Hypothalamus (tissue), 51 donors: ENCODE results near the gene EME2.
A peak's percentile ranks its signal among the peaks of the same experiment; 100 is the strongest.

Experiments used
- DNase-seq, 51 donors: peaks; one replicate each; lab custom pipeline; 2025; lab: John Stamatoyannopoulos, UW

The EME2 gene

DNA sequence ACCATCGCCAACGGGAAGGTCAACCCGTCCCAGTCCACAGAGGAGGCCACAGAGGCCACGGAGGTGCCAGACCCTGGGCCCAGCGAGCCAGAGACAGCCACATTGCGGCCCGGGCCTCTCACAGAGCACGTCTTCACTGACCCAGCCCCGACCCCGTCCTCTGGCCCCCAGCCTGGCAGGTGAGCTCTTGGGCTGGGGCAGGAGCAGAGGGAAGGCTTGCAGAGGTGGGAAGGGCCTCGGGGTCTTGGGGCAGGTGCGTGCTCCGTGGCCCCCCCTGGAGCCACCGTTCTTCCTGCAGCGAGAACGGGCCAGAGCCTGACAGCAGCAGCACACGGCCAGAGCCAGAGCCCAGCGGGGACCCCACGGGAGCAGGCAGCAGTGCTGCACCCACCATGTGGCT is 6.4 kb upstream of the EME2 start:
- DNase-seq, result no peak

DNA sequence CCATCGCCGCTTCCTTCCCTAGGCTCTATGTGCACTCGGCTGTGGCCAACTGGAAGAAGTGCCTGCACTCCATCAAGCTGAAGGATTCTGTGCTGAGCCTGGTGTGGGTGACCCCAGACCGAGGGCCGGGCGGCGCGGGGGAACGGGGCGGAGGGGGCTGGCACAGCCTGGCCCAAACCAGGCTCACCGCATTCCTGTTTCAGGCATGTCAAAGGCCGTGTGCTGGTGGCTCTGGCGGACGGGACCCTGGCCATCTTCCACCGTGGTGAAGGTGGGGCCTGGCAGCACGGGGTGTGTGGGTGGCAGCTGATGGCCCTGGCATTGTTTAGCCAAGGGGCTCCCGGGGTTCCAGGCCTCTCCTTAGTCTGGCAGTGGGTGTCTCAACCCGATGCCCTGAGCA is 5.9 kb upstream of the EME2 start:
- no peak for DNase-seq

DNA sequence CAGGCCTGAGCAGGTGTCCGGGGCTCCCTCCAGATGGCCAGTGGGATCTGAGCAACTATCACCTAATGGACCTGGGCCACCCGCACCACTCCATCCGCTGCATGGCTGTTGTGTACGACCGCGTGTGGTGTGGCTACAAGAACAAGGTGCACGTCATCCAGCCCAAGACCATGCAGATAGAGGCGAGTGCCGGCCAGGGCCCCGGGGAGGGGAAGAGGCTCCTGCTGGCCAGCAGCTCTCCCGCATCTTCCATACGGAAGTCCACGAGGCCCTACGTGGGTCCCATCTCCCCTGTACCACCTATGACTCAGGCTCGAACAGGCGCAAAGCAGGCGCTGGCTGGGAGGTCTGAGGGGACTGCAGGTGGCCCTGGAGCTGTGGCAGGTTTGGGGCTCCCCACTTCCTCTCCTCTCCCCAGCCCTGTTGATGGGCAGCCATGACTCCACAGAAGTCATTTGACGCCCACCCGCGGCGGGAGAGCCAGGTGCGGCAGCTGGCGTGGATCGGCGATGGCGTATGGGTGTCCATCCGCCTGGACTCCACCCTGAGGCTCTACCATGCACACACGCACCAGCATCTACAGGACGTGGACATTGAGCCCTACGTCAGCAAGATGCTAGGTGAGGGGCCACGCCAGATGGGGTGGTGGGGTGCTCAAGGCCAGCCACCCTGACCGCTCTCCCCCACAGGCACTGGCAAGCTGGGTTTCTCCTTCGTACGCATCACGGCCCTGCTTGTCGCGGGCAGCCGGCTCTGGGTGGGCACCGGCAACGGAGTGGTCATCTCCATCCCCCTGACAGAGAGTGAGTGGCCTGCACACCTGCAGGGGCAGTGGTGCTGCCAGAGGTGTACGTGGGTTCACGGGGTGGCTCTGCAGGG is 5.3 kb upstream of the EME2 start:
- DNase-seq, result no peak

DNA sequence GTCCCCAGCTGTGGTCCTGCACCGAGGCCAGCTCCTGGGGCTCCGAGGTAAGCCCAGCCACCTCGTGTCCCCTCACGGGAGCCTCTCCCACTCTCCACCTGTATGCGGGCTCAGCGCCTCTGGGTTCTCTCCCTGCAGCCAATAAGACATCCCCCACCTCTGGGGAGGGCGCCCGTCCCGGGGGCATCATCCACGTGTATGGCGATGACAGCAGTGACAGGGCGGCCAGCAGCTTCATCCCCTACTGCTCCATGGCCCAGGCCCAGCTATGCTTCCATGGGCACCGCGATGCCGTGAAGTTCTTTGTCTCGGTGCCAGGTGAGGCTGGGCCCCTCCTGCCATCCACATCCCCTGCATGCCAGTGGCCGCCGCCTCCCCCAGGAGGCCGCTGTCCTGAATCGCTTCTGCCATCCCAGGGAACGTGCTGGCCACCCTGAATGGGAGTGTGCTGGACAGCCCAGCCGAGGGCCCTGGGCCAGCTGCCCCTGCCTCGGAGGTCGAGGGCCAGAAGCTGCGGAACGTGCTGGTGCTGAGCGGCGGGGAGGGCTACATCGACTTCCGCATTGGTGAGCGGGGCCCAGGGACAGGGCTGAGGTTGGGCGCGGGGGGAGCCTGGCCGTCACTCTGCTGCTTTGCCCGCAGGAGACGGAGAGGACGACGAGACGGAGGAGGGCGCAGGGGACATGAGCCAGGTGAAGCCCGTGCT is 4.4 kb upstream of the EME2 start:
- no peak for DNase-seq

DNA sequence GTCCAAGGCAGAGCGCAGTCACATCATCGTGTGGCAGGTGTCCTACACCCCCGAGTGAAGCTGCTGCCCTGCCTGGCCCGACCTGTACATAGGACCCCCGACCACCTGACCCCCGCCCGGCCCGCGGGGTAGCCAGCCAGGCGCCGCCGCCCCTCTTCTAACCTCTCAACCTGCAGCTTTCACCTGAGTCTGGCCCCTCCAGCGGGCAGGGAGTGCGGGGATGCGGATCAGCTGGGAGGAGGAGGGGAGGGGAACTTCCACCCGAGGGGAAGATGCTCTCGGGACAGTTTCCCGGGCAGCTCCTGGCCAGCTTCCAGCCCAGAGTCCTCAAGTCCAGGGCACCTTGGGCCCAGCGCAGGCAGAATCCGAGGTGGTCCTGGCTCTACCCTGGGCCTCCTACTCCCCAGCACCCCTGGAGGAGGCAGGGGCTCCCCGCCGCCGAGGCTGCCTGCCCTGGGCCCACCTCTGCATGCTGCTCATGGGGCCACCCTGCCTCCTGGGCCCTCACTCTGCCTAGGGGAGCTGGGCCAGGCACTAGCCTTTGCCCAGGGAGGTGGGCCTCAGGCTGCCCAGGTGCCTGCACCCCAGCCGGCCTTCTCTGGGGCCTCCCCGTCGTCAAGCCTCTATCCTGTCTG is 3.7 kb upstream of the EME2 start:
- DNase-seq, result peak in 1 of 51 donors; percentile 3

DNA sequence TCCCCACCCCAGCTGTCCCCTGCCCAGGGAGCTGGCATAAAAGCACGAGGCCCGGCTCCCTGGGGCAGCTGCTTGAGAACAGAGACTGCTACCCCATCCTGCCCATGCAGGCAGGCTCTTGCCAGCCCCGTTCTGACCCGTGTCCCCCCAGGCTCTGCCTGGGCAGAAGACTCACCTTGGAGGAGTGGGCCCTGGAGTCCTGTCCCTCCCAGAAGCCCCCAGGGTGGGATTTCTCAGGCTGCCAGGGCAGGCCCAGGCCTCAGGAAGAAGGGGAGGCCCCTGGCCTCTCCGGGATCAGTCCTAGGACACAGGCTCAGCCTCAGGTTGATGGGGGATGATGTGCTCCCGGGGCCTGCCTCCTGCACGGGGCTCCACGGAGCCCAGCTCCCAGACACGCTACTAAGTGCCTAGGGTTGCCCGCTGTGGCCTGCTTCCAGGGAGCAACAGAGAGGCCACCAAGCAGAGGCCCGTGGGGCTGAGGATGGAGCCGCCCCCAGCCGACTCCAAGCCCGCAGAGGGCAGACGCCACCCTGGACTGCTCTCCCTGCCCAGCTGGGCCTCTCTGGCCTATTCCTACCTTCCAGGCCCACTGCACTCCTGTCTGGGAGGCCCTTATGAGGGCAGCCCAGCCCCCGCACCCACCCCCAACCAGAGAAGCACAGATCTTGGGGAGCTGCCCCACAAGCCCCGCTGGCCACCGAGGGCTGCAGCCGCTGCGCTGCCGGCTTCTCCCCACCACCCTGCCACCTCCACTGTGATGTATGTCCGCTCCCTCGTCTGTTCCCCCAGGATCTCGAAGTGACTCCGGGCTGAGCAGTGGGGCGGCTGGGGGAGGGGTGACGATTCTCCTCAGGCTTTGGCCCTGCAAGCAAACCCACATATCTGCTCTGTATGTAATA is 3.0 kb upstream of the EME2 start:
- DNase-seq, result peak in 9 of 51 donors; percentile 14 to 56 (median 40)

DNA sequence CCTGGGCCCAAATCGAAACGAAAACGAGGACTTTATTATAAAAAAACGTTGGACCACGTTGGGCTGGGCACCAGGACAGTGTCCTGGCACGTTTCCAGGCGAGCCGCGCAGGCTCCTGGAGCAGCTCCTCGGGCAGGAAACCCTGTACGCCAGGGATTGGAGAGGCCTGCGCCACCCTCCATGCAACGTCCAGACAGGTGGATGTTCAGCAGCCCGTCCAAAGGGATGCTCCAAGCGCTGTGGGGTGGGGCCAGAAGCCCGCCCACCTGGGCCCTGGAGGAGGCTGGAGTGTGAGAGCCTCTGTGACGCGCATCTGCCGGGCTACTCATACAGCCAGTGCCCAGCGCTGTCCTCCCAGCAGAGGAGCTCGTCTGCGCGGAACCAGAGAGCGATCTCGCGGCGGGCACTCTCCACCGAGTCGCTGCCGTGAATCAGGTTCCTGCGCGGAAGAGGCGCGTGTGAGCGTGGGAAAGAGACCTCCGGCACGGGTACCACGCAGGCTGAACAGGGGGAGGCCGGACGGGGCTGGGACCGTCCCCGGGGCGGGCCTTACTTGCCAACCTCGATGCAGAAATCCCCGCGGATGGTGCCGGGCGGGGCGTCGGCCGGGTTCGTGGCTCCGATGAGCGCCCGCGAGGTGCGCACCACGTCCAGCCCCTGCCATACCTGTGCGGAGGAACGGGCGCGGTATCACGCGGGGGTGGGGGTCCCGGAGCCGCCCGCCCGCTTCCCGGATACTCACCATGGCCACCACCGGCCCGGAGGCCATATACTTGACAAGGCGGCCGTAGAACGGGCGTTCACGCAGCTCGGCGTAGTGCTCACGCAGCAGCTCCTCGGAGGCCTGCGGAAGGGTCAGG is 2.1 kb upstream of the EME2 start:
- peak in 44 of 51 donors; percentile 13 to 71 (median 43) for DNase-seq

DNA sequence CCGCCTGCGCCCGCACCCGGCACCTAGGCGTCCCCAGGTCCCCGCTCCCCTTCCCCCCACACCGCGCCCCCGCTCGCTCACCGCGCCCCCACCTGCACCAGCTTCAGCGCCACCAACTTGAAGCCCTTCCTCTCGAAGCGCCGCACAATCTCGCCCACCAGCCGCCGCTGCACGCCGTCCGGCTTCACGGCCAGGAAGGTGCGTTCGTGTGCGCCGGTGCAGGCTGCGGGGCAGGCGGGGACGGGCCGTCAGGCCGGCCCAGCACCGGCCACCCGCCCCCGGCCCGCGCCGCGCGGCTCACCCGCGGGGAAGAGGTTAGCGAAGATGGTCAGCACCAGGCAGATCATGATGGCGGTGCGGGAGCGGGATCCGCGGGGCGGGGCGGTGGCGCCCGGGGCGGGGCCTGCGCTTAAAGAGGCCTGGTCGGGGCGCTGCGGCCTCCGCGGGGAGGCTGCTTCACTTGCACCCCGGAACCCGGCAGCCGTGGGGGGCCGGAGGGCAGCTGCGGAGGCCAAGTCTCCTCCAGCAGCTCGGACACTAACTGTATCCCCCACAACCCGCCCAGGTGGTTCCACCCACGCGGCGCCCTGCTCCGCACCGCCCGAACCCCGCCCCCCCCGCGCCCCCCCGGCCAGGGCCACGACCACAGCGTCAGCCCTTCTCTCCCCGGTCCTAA is 1.3 kb upstream of the EME2 start, which contains the start of gene NME3:
Gene NME3 (minus strand): TSS at position 356 of the 676 bp plus-strand sequence. CDS start 9 bp downstream, at position 347.
- DNase-seq, result peak in 49 of 51 donors; percentile 21 to 82 (median 55)

DNA sequence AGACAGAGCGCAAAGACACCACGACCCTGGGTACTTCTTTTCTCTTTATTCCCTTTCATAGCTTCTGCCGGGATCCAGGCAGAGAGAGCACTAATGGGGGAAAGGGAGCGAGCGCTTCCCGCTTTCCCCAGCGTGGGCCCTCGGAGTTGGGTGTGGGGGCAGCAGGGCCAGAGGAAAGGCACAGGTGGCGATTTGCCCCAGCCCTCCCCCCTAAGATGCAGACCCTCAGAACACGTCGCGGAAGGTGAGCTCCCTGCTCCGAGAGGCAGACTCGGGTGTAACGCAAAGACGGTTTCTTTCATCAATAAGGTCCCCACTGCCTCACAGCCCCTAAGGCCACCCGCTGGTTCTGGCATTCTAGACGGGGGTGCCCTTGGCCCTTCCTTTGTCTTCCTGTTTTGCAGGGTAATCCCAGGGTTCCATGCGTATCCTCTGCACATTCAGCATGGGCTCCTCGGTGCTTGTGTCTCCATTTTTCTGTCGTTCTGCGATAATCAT is 697 bp upstream of the EME2 start:
- DNase-seq, result no peak

DNA sequence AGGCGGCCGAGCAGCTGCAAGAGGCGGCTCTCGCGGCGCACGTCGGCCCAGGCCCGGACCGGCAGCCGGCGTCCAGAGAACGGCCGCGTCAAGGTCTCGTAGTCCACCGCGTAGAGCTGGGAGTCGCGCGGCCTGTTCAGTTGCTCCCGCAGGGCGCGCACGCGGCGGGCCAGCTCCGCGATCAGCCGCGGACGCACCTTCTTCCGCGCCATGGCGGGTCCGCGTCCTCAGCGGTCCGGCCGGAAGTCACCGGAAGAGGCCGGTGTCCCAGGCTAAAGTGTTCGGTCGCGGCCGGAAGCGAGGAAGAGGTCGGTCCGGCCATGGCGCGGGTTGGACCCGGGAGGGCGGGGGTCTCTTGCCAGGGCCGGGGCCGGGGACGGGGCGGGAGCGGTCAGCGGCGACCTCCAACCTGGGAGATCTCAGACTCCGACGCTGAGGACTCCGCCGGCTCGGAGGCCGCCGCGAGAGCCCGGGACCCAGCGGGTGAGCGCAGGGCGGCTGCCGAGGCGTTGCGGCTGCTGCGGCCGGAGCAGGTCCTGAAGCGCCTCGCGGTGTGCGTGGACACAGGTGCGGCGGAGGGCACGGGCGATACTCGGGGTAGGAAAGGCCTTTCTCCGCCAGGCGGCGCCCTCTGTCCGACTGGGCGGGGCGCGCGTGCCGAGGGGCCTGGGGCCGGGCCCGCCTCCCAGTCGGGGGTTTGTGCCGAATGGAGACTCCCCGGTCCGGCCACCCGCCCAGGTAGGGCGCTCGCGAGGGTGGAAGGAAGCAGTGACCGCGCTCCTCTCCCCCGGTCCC is 495 bp downstream of the EME2 start, which contains the start of gene MRPS34:
Gene MRPS34 (minus strand): TSS at position 227 of the 795 bp plus-strand sequence. CDS start 15 bp downstream, at position 212.
- DNase-seq, result peak; percentile 27 to 84 (median 68)

DNA sequence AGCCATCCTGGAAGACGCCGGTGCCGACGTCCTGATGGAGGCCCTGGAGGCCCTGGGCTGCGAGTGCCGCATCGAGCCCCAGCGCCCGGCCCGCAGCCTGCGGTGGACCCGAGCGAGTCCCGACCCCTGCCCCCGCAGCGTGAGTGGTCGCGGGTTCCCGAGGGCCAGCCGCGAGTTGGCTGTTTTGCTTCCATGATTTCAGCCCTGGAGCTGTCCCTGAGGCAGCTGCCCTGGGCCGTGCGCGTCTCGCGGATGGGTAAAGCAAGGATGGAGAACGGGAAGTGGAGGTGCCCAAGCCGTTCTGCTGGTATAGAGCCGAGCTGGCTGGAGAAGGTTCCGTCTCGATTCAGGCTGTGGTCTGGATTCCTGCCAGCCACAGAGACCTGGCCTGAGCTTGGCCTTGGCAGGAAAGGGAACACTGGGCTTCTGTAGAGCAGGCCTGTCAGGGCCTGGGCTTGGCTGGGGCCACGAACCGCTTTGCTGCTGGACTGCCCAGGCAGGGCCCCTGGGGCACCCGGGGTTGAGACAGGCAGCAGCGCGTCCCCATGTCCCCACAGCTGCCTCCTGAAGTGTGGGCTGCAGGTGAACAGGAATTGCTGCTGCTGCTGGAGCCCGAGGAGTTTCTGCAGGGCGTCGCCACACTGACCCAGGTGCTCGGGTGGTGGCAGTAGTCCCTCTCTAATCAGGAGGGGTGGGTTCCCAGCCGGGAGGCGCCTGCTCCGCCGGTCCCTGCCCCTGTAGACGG is 1.3 kb downstream of the EME2 start:
- DNase-seq, result peak in 12 of 51 donors; percentile 17 to 47 (median 38)

DNA sequence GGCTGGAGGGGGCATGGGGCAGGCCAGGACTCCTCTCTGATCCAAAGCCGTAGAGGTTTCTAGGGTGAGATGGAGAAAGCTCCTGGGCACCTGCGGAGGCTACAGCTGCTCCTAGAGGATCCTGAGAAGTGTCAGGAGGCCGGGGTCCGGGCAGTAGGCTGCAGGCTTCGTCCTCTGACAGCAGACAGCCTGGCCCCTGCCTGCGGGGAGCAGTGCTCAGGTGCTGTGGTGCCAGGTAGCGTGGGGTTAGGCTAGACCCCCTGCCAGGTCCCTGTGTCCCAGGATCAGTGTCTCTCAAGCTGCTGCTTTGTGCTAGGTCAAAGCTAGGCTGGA is 1.8 kb downstream of the EME2 start:
- no peak for DNase-seq

DNA sequence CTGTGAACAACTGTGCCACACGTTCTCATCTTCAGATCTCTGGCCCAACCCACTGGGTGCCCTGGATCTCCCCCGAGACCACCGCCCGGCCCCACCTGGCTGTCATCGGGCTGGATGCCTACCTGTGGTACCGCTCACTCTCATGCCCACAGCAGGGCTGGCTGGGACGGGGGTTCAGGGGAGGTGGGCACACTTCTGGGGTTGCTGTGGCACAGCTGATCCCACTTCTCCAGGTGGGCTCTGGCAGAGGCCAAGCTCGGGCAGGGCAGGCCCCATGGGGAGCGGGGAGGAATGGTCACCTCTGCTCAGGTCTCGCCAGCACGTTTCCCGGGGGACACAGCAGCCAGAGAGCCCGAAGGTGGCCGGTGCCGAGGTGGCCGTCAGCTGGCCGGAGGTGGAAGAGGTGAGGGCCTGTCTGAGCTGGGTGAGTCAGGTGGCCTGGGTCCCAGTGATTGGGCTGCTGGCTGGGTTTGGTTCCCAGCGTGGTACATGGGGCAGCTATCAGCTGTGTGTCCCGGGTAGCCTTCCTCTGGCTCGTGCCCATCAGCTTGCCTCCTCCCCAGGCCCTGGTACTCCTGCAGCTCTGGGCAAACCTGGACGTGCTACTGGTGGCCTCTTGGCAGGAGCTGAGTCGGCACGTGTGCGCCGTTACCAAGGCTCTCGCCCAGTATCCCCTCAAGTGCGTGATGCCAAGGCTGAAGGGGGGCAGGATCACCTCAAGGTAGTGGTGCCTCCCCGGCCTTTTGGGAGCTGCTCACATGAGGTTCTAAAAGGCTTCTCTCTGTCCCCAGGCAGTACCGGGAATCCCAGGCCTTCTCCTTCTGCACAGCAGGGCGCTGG is 2.6 kb downstream of the EME2 start:
- no peak for DNase-seq

DNA sequence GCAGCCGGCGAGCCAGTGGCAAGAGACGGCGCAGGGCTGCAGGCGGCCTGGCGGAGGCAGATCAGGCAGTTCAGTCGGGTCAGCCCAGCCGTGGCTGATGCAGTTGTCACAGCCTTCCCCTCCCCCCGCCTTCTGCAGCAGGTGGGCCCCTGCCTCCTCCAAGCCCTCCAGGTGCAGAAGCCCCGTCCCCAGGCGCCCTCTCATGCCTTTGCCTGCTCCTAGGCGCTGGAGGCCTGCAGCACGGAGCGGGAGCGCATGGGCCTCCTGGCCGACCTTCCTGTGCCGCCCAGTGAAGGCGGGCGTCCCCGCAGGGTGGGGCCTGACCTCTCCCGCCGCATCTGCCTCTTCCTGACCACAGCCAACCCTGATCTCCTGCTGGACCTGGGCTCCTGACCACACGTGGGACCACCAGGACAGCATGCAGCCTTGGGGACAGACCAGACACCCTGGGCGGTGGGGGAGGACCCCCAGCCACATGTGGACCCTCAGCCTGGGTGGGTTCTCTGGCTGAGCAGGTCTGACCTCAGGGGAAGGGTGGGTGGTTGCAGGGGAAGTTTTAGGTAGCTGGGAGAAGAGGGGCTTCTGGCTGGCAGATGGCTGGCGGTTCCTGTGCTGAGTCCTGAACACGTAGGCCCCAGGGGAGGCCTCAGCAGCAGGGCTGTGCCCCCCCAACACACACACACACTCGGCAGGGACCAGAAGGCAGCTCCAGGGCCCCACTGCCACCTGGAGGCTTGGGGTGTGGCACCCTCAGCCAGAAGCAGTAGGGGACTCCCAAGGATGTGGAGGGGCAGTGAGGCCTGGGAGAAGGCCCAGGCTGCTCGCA is 3.4 kb downstream of the EME2 start:
- DNase-seq, result no peak

DNA sequence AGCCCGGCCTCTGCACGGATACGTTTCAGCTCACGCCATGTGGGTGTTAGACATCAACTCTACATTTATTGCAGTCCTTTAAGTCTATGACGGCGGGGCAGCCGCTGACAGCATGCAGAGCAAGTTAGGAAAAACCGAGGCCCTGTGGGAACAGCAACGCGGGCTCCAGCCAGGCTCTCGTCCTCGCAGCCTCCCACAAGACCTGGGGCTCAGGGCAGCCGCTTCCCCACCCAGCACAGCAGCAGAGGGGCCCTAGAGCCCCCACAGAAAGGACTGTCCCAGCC is 4.0 kb downstream of the EME2 start:
- no peak for DNase-seq
